Endometrial microvascular endothelial cells (primary cell): ENCODE data around the gene DNAJC16. TPM values are rescaled to one million over a fixed set of nuclear protein-coding genes. Genes with fewer than 3 reads are reported as not detected.

Source experiments
- total RNA-seq: library from RNA; depleted of rRNA; stranded (reverse); fragments of >200 nt; gene quantifications from one replicate; pipeline ENCODE4 v1.2.3, GENCODE V29; 2015; ENCODE audit errors: inconsistent ontology term

Gene DNAJC16
- total RNA-seq, 1 donor from 2014 or later, result 26.4 TPM

Other genes with a start within 250 kb of the DNAJC16 start
- 162 TPM for gene EFHD2, start 117.0 kb upstream of the DNAJC16 start, total RNA-seq
- not detected for gene CTRC, start 88.4 kb upstream of the DNAJC16 start, total RNA-seq
- not detected for gene CELA2A, start 70.1 kb upstream of the DNAJC16 start, total RNA-seq
- not detected for gene CELA2B, start 50.7 kb upstream of the DNAJC16 start, total RNA-seq
- 14.8 TPM for gene CASP9, start 2.6 kb upstream of the DNAJC16 start, total RNA-seq
- 2.6 TPM for gene AGMAT, start 58.2 kb downstream of the DNAJC16 start, total RNA-seq
- 5.8 TPM for gene DDI2, start 90.6 kb downstream of the DNAJC16 start, total RNA-seq
- 42.1 TPM for gene PLEKHM2, start 157.5 kb downstream of the DNAJC16 start, total RNA-seq
- 0.09 TPM for gene SLC25A34, start 209.4 kb downstream of the DNAJC16 start, total RNA-seq
- gene TMEM82, start 215.7 kb downstream of the DNAJC16 start, total RNA-seq, result not detected
- 268 TPM for gene FBLIM1, start 231.9 kb downstream of the DNAJC16 start, total RNA-seq